ENCODE data around the gene IKZF1. TPM values are rescaled to one million over a fixed set of nuclear protein-coding genes. Genes with fewer than 3 reads are reported as not detected.

The IKZF1 gene
- total and polyA plus RNA-seq, 9 of the 15 experiments (the other 6 are each of a cell fraction or from before 2014, with no cell fraction given), result 12.6 to 85.3 (median 44.7) TPM

GRCh38 chr7:50371551-50372021 lies 67.1 kb downstream of the IKZF1 start:
- WGBS (ENCODE audit: insufficient coverage, low coverage, missing lambda C conversion rate), result 95% methylated on average over 5 of the region's 5 CpGs
- Histone ChIP-seq H2AFZ (ENCODE audit: low read depth, low read length) (no peak overlapping the region), H4K20me1 (replicated peaks; ENCODE audit: control insufficient read depth, insufficient read depth, low read length) (no peaks in the 10 kb centered on the region), H3K9ac (ENCODE audit: insufficient read depth in 1 of 2, low read depth in 2 of 2, low read length in 2 of 2) (no peak overlapping the region), H3K9me1 (ENCODE audit: control insufficient read depth, insufficient read depth, low read length) (no peaks in the 10 kb centered on the region), H3K4me3 (no peak overlapping the region), H3K27ac (ENCODE audit: extremely low read depth, low read depth, low read length) (no peak overlapping the region), H3K27me3 (ENCODE audit: control insufficient read depth in 2 of 2, insufficient read depth in 2 of 2, low read length in 2 of 2) (no peaks in the 10 kb centered on the region), H3K4me2 (ENCODE audit: insufficient read depth, low read length) (no peak overlapping the region), H3K36me3 (ENCODE audit: control insufficient read depth, insufficient read depth, low read length) (peaks cover 95% of the 10 kb centered on the region), H3K4me1 (replicated peaks in 1 of 2; ENCODE audit: control insufficient read depth in 2 of 2, insufficient read depth in 2 of 2, low read length in 2 of 2) (no peaks in the 10 kb centered on the region; a peak in 1 of 5 replicates), H3K9me3 (replicated peaks; ENCODE audit: control insufficient read depth, insufficient read depth, low read depth, low read length) (peaks cover 3% of the 10 kb centered on the region), H3K79me2 (ENCODE audit: control insufficient read depth, insufficient read depth, low read length) (peaks cover 21% of the 10 kb centered on the region; the same call in 2 of the 3 replicates)
- DNase-seq (ENCODE audit: extremely low read depth in 1 of 4, low spot score in 3 of 4), result no peak
- intact Hi-C loops (cut with micrococcal nuclease), result no loop called here
- in situ Hi-C loops (cut with MboI), result no loop called here
- no TSS peak for BruUV-seq (replicated peaks)
- ATAC-seq, result no peak
- CTCF ChIA-PET (ENCODE audit: low intra/inter-chr PET ratio), result interaction anchor here (4.7 kb wide), 1 partner anchor 165 kb away, joined by 62 read pairs; no protein-coding TSS in a partner anchor
- TF ChIP-seq NR2F6 (CRISPR knock-in tag; IDR thresholded peaks at IDR 0.05) (no peak), BHLHE40 (IDR thresholded peaks at IDR 0.05; ENCODE audit: low read length) (no peak), GATAD2A (IDR thresholded peaks at IDR 0.05) (no peak), MXI1 (IDR thresholded peaks at IDR 0.05; ENCODE audit: low read depth, low read length) (no peak), CUX1 (CRISPR knock-in tag; IDR thresholded peaks at IDR 0.05) (no peak), ZNF140 (CRISPR knock-in tag; IDR thresholded peaks at IDR 0.05) (no peak), ADNP (tag; IDR thresholded peaks at IDR 0.05) (no peak), ZNF449 (CRISPR knock-in tag; IDR thresholded peaks at IDR 0.05) (no peak), ETV5 (CRISPR knock-in tag; IDR thresholded peaks at IDR 0.05; ENCODE audit: low read depth) (no peak), STAT5A (IDR thresholded peaks at IDR 0.05; ENCODE audit: borderline replicate concordance, low read length) (no peak), ATF2 (CRISPR knock-in tag; IDR thresholded peaks at IDR 0.05) (no peak)
- no peak for FAIRE-seq
- POLR2A ChIA-PET, result no interaction called here
